HEK293 (cell line): ENCODE results near the gene PIGL.

ENCODE experiments used
- CTCF ChIA-PET: fragments of 350-600 bp; formaldehyde crosslinking; extraction: SDS; loops from one replicate; lab custom pipeline; 2021; ENCODE audit warnings: antibody characterized with exemption; lab: Yijun Ruan, JAX
- POLR2A ChIA-PET: fragments of 300-600 bp; formaldehyde crosslinking; extraction: SDS; loops from one replicate; lab custom pipeline; 2020; ENCODE audit warnings: antibody characterized with exemption, inconsistent platforms; lab: Yijun Ruan, JAX
- H3K27ac ChIP-seq: fragments of 200-500 bp; sonication (Bioruptor generic); 2 replicates; pipeline ENCODE4 v1.5.1; 2014; ENCODE audit warnings: low read depth, low read length, control low read depth, inconsistent platforms; ENCODE audit errors: extremely low read depth
- H3K36me3 ChIP-seq, 2 experiments: fragments of 200-500 bp in 1 of 2; sonication (Bioruptor generic) in 1 of 2; 1 replicate in 1 of 2; 2 replicates in 1 of 2; pipeline ENCODE4 v1.5.1; 2014 to 2017; ENCODE audit warnings: inconsistent platforms in 2 of 2, low read length in 2 of 2; ENCODE audit not compliant: control insufficient read depth in 2 of 2, insufficient read depth in 1 of 2
- H3K4me1 ChIP-seq: fragments of 200-500 bp; sonication (Bioruptor generic); 2 replicates; pipeline ENCODE4 v1.5.1; 2014; ENCODE audit warnings: mild to moderate bottlenecking, low read length, inconsistent platforms; ENCODE audit not compliant: control insufficient read depth, insufficient read depth
- H3K4me3 ChIP-seq: 2 replicates; pipeline ENCODE4 v1.5.1; 2011; ENCODE audit warnings: low read depth, mild to moderate bottlenecking, control low read depth, low read length, moderate library complexity
- H3K9me3 ChIP-seq: fragments of 200-500 bp; sonication (Bioruptor generic); 2 replicates; pipeline ENCODE4 v1.5.1; 2014; ENCODE audit warnings: low read depth, low read length, inconsistent platforms; ENCODE audit not compliant: control insufficient read depth, insufficient read depth
- OVOL3 ChIP-seq: fragments of 450-650 bp; formaldehyde crosslinking; IDR thresholded peaks from 2 replicates; pipeline ENCODE4 v1.5.1; 2016; ENCODE audit warnings: missing biosample characterization, missing genetic modification characterization
- PRDM1 ChIP-seq: fragments of 450-650 bp; formaldehyde crosslinking; IDR thresholded peaks from 2 replicates; pipeline ENCODE4; 2016; ENCODE audit warnings: missing biosample characterization, missing genetic modification characterization
- ZNF121 ChIP-seq: fragments of 450-650 bp; formaldehyde crosslinking; IDR thresholded peaks from 2 replicates; pipeline ENCODE4 v1.5.1; 2016; ENCODE audit warnings: missing biosample characterization, missing genetic modification characterization
- ZNF132 ChIP-seq: fragments of 450-650 bp; formaldehyde crosslinking; IDR thresholded peaks from 2 replicates; pipeline ENCODE4 v1.5.1; 2017; ENCODE audit warnings: missing biosample characterization, missing genetic modification characterization, borderline replicate concordance
- ZNF184 ChIP-seq: fragments of 450-650 bp; IDR thresholded peaks from 2 replicates; pipeline ENCODE4 v1.5.1; 2018; ENCODE audit warnings: missing biosample characterization, mild to moderate bottlenecking, missing genetic modification characterization
- ZNF23 ChIP-seq: fragments of 450-650 bp; formaldehyde crosslinking; IDR thresholded peaks from 2 replicates; pipeline ENCODE4 v1.5.1; 2016; ENCODE audit warnings: missing biosample characterization, missing genetic modification characterization, borderline replicate concordance
- ZNF239 ChIP-seq: fragments of 450-650 bp; formaldehyde crosslinking; IDR thresholded peaks from 2 replicates; pipeline ENCODE4 v1.5.1; 2016; ENCODE audit warnings: missing biosample characterization, missing genetic modification characterization
- ZNF558 ChIP-seq: fragments of 450-650 bp; formaldehyde crosslinking; IDR thresholded peaks from 2 replicates; pipeline ENCODE4 v1.5.1; 2016; ENCODE audit warnings: missing biosample characterization, missing genetic modification characterization
- ZNF785 ChIP-seq: fragments of 450-650 bp; formaldehyde crosslinking; IDR thresholded peaks from 2 replicates; pipeline ENCODE4 v1.5.1; 2016; ENCODE audit warnings: missing biosample characterization, missing genetic modification characterization
- TF ChIP-seq, protein P1 (sequence below): fragments of 450-650 bp; formaldehyde crosslinking; IDR thresholded peaks from 2 replicates; pipeline ENCODE4 v1.5.1; 2016; ENCODE audit warnings: missing biosample characterization, missing genetic modification characterization, borderline replicate concordance
- TF ChIP-seq, protein P2 (sequence below): fragments of 450-650 bp; formaldehyde crosslinking; IDR thresholded peaks from 2 replicates; pipeline ENCODE4 v1.5.1; 2016; ENCODE audit warnings: missing biosample characterization, missing genetic modification characterization
- TF ChIP-seq, protein P3 (sequence below): fragments of 450-650 bp; formaldehyde crosslinking; IDR thresholded peaks from 2 replicates; pipeline ENCODE4 v1.5.1; 2016; ENCODE audit warnings: missing biosample characterization, missing genetic modification characterization
- TF ChIP-seq, protein P4 (sequence below): fragments of 450-650 bp; formaldehyde crosslinking; IDR thresholded peaks from 2 replicates; pipeline ENCODE4 v1.5.1; 2016; ENCODE audit warnings: missing biosample characterization, missing genetic modification characterization
- TF ChIP-seq, protein P5 (sequence below): fragments of 450-650 bp; formaldehyde crosslinking; IDR thresholded peaks from 2 replicates; pipeline ENCODE4; 2016; ENCODE audit warnings: missing biosample characterization, missing genetic modification characterization

The PIGL gene

DNA sequence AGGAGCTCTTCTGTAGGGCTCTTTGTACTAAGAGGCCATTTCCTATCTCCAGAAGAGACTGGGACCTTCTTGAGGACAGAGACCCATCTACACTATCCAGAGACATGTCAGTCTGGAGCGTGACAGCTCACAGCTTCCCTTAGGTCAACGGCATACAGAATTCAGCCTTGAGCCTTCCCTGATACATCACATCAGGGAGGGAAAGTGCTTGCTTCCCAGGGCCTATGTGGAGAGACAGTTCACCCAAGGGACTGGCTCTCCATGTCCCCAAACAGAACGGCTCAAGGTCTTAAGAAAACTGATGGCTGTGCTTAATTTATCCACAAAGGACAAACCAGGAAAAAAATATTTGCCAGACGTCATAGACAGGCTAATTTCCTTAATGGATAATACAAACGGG, 128.6 kb downstream of the PIGL start (continued):
- TF ChIP-seq, protein P1, sequence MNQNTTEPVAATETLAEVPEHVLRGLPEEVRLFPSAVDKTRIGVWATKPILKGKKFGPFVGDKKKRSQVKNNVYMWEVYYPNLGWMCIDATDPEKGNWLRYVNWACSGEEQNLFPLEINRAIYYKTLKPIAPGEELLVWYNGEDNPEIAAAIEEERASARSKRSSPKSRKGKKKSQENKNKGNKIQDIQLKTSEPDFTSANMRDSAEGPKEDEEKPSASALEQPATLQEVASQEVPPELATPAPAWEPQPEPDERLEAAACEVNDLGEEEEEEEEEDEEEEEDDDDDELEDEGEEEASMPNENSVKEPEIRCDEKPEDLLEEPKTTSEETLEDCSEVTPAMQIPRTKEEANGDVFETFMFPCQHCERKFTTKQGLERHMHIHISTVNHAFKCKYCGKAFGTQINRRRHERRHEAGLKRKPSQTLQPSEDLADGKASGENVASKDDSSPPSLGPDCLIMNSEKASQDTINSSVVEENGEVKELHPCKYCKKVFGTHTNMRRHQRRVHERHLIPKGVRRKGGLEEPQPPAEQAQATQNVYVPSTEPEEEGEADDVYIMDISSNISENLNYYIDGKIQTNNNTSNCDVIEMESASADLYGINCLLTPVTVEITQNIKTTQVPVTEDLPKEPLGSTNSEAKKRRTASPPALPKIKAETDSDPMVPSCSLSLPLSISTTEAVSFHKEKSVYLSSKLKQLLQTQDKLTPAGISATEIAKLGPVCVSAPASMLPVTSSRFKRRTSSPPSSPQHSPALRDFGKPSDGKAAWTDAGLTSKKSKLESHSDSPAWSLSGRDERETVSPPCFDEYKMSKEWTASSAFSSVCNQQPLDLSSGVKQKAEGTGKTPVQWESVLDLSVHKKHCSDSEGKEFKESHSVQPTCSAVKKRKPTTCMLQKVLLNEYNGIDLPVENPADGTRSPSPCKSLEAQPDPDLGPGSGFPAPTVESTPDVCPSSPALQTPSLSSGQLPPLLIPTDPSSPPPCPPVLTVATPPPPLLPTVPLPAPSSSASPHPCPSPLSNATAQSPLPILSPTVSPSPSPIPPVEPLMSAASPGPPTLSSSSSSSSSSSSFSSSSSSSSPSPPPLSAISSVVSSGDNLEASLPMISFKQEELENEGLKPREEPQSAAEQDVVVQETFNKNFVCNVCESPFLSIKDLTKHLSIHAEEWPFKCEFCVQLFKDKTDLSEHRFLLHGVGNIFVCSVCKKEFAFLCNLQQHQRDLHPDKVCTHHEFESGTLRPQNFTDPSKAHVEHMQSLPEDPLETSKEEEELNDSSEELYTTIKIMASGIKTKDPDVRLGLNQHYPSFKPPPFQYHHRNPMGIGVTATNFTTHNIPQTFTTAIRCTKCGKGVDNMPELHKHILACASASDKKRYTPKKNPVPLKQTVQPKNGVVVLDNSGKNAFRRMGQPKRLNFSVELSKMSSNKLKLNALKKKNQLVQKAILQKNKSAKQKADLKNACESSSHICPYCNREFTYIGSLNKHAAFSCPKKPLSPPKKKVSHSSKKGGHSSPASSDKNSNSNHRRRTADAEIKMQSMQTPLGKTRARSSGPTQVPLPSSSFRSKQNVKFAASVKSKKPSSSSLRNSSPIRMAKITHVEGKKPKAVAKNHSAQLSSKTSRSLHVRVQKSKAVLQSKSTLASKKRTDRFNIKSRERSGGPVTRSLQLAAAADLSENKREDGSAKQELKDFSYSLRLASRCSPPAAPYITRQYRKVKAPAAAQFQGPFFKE (tag by site-specific recombination): no peak
- no peak for TF ChIP-seq ZNF785 (tag by site-specific recombination)
- TF ChIP-seq, protein P2, sequence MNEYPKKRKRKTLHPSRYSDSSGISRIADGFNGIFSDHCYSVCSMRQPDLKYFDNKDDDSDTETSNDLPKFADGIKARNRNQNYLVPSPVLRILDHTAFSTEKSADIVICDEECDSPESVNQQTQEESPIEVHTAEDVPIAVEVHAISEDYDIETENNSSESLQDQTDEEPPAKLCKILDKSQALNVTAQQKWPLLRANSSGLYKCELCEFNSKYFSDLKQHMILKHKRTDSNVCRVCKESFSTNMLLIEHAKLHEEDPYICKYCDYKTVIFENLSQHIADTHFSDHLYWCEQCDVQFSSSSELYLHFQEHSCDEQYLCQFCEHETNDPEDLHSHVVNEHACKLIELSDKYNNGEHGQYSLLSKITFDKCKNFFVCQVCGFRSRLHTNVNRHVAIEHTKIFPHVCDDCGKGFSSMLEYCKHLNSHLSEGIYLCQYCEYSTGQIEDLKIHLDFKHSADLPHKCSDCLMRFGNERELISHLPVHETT: no peak

DNA sequence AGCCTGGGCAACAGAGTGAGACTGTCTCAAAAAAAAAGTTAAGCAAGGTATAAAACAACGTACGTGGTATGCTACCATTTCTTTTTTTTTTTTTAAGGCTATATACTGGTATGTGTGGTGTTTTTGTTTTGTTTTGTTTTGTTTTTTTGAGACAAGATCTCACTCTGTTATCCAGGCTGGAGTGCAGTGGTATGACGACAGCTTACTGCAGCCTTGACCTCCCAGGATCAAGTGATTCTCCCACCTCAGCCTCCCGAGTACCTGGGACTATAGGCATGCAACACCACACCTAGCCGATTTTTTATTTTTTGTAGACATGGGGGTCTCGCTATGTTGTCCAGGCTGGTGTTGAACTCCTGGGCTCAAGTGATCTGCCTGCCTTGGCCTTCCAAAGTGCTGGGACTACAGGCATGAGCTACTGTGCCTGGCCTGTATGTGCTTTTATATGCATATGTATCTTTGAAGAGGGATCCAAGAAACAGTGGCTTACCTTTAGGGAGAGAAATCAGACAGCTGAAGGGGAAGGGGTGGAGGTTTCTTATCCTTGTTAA, 129.8 kb downstream of the PIGL start:
- POLR2A ChIA-PET: interaction anchor here (1.7 kb wide), 1 partner anchor 34 kb away, joined by 6 read pairs; the partner anchor contains the start of gene UBB

DNA sequence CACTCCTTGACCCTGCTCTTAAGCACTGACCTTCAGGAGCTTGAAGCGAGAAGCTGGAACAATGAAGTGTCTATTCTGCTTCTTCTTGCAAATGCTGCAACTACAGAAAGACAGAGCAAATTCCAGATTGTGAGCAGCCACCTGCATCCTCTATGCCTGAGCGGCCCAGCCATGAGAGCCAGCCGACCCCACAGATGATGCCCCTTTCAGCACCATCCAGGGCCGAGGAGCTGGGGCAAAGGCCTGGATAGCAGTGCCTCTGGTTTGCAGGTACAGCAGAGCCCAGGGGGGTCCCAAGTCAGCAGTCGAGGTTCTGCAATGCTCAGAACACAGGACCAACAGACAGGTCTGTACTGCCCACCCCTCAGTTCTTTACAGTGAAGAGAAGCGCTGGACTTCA, 131.6 kb downstream of the PIGL start:
- peaks cover 40 to 49% of the 10 kb centered on the region in 2 experiments for H3K36me3 ChIP-seq
- ChIA-PET POLR2A (interaction anchor here (0.8 kb wide), 1 partner anchor 32 kb away, joined by 4 read pairs; the partner anchor contains the start of gene UBB), CTCF (interaction anchor here (7.9 kb wide), 1 partner anchor 16 kb away, joined by 89 read pairs; no protein-coding TSS in a partner anchor)
- no peak overlapping the region for H3K4me3 ChIP-seq
- H3K9me3 ChIP-seq: no peaks in the 10 kb centered on the region
- H3K4me1 ChIP-seq: peaks cover under 1% of the 10 kb centered on the region; the same call in 1 of the 2 replicates
- no peak overlapping the region for H3K27ac ChIP-seq
- no peak for TF ChIP-seq ZNF558
- no peak for TF ChIP-seq OVOL3
- no peak for TF ChIP-seq PRDM1 (tag by site-specific recombination)
- TF ChIP-seq, protein P3, sequence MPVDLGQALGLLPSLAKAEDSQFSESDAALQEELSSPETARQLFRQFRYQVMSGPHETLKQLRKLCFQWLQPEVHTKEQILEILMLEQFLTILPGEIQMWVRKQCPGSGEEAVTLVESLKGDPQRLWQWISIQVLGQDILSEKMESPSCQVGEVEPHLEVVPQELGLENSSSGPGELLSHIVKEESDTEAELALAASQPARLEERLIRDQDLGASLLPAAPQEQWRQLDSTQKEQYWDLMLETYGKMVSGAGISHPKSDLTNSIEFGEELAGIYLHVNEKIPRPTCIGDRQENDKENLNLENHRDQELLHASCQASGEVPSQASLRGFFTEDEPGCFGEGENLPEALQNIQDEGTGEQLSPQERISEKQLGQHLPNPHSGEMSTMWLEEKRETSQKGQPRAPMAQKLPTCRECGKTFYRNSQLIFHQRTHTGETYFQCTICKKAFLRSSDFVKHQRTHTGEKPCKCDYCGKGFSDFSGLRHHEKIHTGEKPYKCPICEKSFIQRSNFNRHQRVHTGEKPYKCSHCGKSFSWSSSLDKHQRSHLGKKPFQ: no peak
- no peak for TF ChIP-seq ZNF239 (tag by site-specific recombination)
- no peak for TF ChIP-seq ZNF785 (tag by site-specific recombination)
- TF ChIP-seq ZNF132 (tag by site-specific recombination): no peak
- TF ChIP-seq, protein P1 (tag by site-specific recombination): no peak
- TF ChIP-seq ZNF23 (tag by site-specific recombination): no peak
- TF ChIP-seq, protein P4, sequence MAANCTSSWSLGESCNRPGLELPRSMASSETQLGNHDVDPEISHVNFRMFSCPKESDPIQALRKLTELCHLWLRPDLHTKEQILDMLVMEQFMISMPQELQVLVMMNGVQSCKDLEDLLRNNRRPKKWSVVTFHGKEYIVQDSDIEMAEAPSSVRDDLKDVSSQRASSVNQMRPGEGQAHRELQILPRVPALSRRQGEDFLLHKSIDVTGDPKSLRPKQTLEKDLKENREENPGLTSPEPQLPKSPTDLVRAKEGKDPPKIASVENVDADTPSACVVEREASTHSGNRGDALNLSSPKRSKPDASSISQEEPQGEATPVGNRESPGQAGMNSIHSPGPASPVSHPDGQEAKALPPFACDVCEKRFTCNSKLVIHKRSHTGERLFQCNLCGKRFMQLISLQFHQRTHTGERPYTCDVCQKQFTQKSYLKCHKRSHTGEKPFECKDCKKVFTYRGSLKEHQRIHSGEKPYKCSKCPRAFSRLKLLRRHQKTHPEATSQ (tag by site-specific recombination): no peak
- TF ChIP-seq, protein P5, sequence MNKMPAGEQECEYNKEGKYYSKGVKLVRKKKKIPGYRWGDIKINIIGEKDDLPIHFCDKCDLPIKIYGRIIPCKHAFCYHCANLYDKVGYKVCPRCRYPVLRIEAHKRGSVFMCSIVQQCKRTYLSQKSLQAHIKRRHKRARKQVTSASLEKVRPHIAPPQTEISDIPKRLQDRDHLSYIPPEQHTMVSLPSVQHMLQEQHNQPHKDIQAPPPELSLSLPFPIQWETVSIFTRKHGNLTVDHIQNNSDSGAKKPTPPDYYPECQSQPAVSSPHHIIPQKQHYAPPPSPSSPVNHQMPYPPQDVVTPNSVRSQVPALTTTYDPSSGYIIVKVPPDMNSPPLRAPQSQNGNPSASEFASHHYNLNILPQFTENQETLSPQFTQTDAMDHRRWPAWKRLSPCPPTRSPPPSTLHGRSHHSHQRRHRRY (tag by site-specific recombination): no peak

More for the DNA sequence above, 129.8 kb downstream of the PIGL start:
- Histone ChIP-seq H3K4me1 (no peaks in the 10 kb centered on the region), H3K36me3 (peaks cover 56 to 64% of the 10 kb centered on the region in 2 experiments)
- peak; percentile 65; the same call in 1 of the 2 replicates for TF ChIP-seq ZNF121 (tag by site-specific recombination)
- no peak for TF ChIP-seq ZNF184 (tag by site-specific recombination)
- TF ChIP-seq, all 188 proteins: peak for 1
- no peaks in the 10 kb centered on the region for H3K9me3 ChIP-seq
- CTCF ChIA-PET: no interaction called here
- H3K4me3 ChIP-seq: no peak overlapping the region
- H3K27ac ChIP-seq: no peak overlapping the region
